ENCODE results near the gene CLIC2. TPM values are rescaled to one million over a fixed set of nuclear protein-coding genes. Genes with fewer than 3 reads are reported as not detected.
"Not testable (repeated sequence)": the region's sequence is repeated elsewhere in the genome, so short reads cannot be mapped to it uniquely, and the experiment has no call there.

CLIC2 gene
- polyA plus RNA-seq, 3 donors, result 1.3 to 3.4 (median 2.0) TPM

- WGBS (ENCODE audit: insufficient coverage), result no CpG with 5 or more reads among the region's 7 CpGs
- H3K4me1 ChIP-seq (ENCODE audit: control insufficient read depth in 1 of 2, insufficient read depth in 2 of 2, low read length in 2 of 2); H3K4me3 ChIP-seq (replicated peaks in 1 of 3; ENCODE audit: low read depth in 2 of 3, low read length in 3 of 3); H3K27me3 ChIP-seq (ENCODE audit: control insufficient read depth in 2 of 2, insufficient read depth in 2 of 2, low read length in 2 of 2); H3K4me1 Mint-ChIP-seq; DNase-seq; H3K36me3 ChIP-seq (replicated peaks in 1 of 2; ENCODE audit: control insufficient read depth in 1 of 2, insufficient read depth in 2 of 2, low read length in 2 of 2); H3K27ac ChIP-seq (ENCODE audit: low read depth in 1 of 2, low read length in 2 of 2); H2AFZ ChIP-seq (ENCODE audit: insufficient read depth, low read depth, low read length, poor library complexity, severe bottlenecking); intact Hi-C loops (cut with micrococcal nuclease); H3K9ac ChIP-seq (ENCODE audit: insufficient read depth, low read length, poor library complexity, severe bottlenecking); H3K9me3 Mint-ChIP-seq; H3K27me3 Mint-ChIP-seq (ENCODE audit: low read depth in 3 of 3); H3K36me3 Mint-ChIP-seq; H3K27ac Mint-ChIP-seq; H3K79me2 ChIP-seq (ENCODE audit: insufficient read depth, low read length); H4K20me1 ChIP-seq (ENCODE audit: insufficient read depth, low read length); H3K9me3 ChIP-seq (replicated peaks in 1 of 2; ENCODE audit: control insufficient read depth in 1 of 2, insufficient read depth in 1 of 2, low read length in 2 of 2); H3K4me2 ChIP-seq (replicated peaks; ENCODE audit: extremely low read depth, low read length, poor library complexity, severe bottlenecking); H3K4me3 Mint-ChIP-seq: not testable (repeated sequence)
Observed at GRCh38 chrX:155379802-155380201, 45.4 kb upstream of the CLIC2 start.

GRCh38 chrX:155373777-155374458 lies 39.5 kb upstream of the CLIC2 start:
- H3K27me3 ChIP-seq (ENCODE audit: control insufficient read depth in 2 of 2, insufficient read depth in 2 of 2, low read length in 2 of 2), result not testable (repeated sequence)

GRCh38 chrX:155363712-155364111 lies 29.3 kb upstream of the CLIC2 start:
- DNase-seq; H3K27ac Mint-ChIP-seq; H2AFZ ChIP-seq (ENCODE audit: insufficient read depth, low read depth, low read length, poor library complexity, severe bottlenecking); H3K27me3 ChIP-seq (ENCODE audit: control insufficient read depth in 2 of 2, insufficient read depth in 2 of 2, low read length in 2 of 2); H3K27ac ChIP-seq (ENCODE audit: low read depth in 1 of 2, low read length in 2 of 2); H3K4me1 ChIP-seq (ENCODE audit: control insufficient read depth in 1 of 2, insufficient read depth in 2 of 2, low read length in 2 of 2); H3K9me3 ChIP-seq (replicated peaks in 1 of 2; ENCODE audit: control insufficient read depth in 1 of 2, insufficient read depth in 1 of 2, low read length in 2 of 2); H3K4me1 Mint-ChIP-seq; H3K79me2 ChIP-seq (ENCODE audit: insufficient read depth, low read length); H4K20me1 ChIP-seq (ENCODE audit: insufficient read depth, low read length); H3K27me3 Mint-ChIP-seq (ENCODE audit: low read depth in 3 of 3); H3K4me3 ChIP-seq (replicated peaks in 1 of 3; ENCODE audit: low read depth in 2 of 3, low read length in 3 of 3); H3K36me3 ChIP-seq (replicated peaks in 1 of 2; ENCODE audit: control insufficient read depth in 1 of 2, insufficient read depth in 2 of 2, low read length in 2 of 2); H3K9ac ChIP-seq (ENCODE audit: insufficient read depth, low read length, poor library complexity, severe bottlenecking); H3K36me3 Mint-ChIP-seq; H3K9me3 Mint-ChIP-seq; intact Hi-C loops (cut with micrococcal nuclease); H3K4me2 ChIP-seq (replicated peaks; ENCODE audit: extremely low read depth, low read length, poor library complexity, severe bottlenecking); H3K4me3 Mint-ChIP-seq: not testable (repeated sequence)
- WGBS (ENCODE audit: insufficient coverage), result no CpG with 5 or more reads among the region's 7 CpGs

More at GRCh38 chrX:155373777-155374458, 39.5 kb upstream of the CLIC2 start:
- H3K9ac ChIP-seq (ENCODE audit: insufficient read depth, low read length, poor library complexity, severe bottlenecking); H2AFZ ChIP-seq (ENCODE audit: insufficient read depth, low read depth, low read length, poor library complexity, severe bottlenecking); H4K20me1 ChIP-seq (ENCODE audit: insufficient read depth, low read length); H3K36me3 Mint-ChIP-seq; H3K27ac ChIP-seq (ENCODE audit: low read depth in 1 of 2, low read length in 2 of 2); H3K4me1 Mint-ChIP-seq; H3K4me3 ChIP-seq (replicated peaks in 1 of 3; ENCODE audit: low read depth in 2 of 3, low read length in 3 of 3); H3K27ac Mint-ChIP-seq; H3K9me3 ChIP-seq (replicated peaks in 1 of 2; ENCODE audit: control insufficient read depth in 1 of 2, insufficient read depth in 1 of 2, low read length in 2 of 2); H3K4me1 ChIP-seq (ENCODE audit: control insufficient read depth in 1 of 2, insufficient read depth in 2 of 2, low read length in 2 of 2); H3K27me3 Mint-ChIP-seq (ENCODE audit: low read depth in 3 of 3); H3K9me3 Mint-ChIP-seq; H3K4me2 ChIP-seq (replicated peaks; ENCODE audit: extremely low read depth, low read length, poor library complexity, severe bottlenecking); H3K79me2 ChIP-seq (ENCODE audit: insufficient read depth, low read length); DNase-seq; H3K36me3 ChIP-seq (replicated peaks in 1 of 2; ENCODE audit: control insufficient read depth in 1 of 2, insufficient read depth in 2 of 2, low read length in 2 of 2); intact Hi-C loops (cut with micrococcal nuclease); H3K4me3 Mint-ChIP-seq: not testable (repeated sequence)
- no CpG with 5 or more reads among the region's 9 CpGs for WGBS (ENCODE audit: insufficient coverage)

- H3K9ac ChIP-seq (ENCODE audit: insufficient read depth, low read length, poor library complexity, severe bottlenecking); H2AFZ ChIP-seq (ENCODE audit: insufficient read depth, low read depth, low read length, poor library complexity, severe bottlenecking); H3K27ac ChIP-seq (ENCODE audit: low read depth in 1 of 2, low read length in 2 of 2); H4K20me1 ChIP-seq (ENCODE audit: insufficient read depth, low read length); H3K27me3 Mint-ChIP-seq (ENCODE audit: low read depth in 3 of 3); H3K9me3 ChIP-seq (replicated peaks in 1 of 2; ENCODE audit: control insufficient read depth in 1 of 2, insufficient read depth in 1 of 2, low read length in 2 of 2); H3K27ac Mint-ChIP-seq; H3K4me2 ChIP-seq (replicated peaks; ENCODE audit: extremely low read depth, low read length, poor library complexity, severe bottlenecking); H3K36me3 Mint-ChIP-seq; intact Hi-C loops (cut with micrococcal nuclease); H3K27me3 ChIP-seq (ENCODE audit: control insufficient read depth in 2 of 2, insufficient read depth in 2 of 2, low read length in 2 of 2); DNase-seq; H3K4me3 Mint-ChIP-seq; H3K4me1 ChIP-seq (ENCODE audit: control insufficient read depth in 1 of 2, insufficient read depth in 2 of 2, low read length in 2 of 2); H3K9me3 Mint-ChIP-seq; H3K4me1 Mint-ChIP-seq; H3K4me3 ChIP-seq (replicated peaks in 1 of 3; ENCODE audit: low read depth in 2 of 3, low read length in 3 of 3); H3K36me3 ChIP-seq (replicated peaks in 1 of 2; ENCODE audit: control insufficient read depth in 1 of 2, insufficient read depth in 2 of 2, low read length in 2 of 2); H3K79me2 ChIP-seq (ENCODE audit: insufficient read depth, low read length): not testable (repeated sequence)
- no CpG with 5 or more reads among the region's 4 CpGs for WGBS (ENCODE audit: insufficient coverage)
Observed at GRCh38 chrX:155349448-155349847, 15.0 kb upstream of the CLIC2 start.

All from CD14-positive monocyte (primary cell).